GM12872 (cell line): ENCODE measurements around the gene TP53RK.

ENCODE experiments used
- TF ChIP-seq, protein P1 (sequence below): IDR thresholded peaks from 3 replicates; pipeline ENCODE4 v1.5.1; 2011; ENCODE audit warnings: low read depth, mild to moderate bottlenecking, low read length, moderate library complexity; ENCODE audit not compliant: insufficient read depth

TP53RK gene

DNA sequence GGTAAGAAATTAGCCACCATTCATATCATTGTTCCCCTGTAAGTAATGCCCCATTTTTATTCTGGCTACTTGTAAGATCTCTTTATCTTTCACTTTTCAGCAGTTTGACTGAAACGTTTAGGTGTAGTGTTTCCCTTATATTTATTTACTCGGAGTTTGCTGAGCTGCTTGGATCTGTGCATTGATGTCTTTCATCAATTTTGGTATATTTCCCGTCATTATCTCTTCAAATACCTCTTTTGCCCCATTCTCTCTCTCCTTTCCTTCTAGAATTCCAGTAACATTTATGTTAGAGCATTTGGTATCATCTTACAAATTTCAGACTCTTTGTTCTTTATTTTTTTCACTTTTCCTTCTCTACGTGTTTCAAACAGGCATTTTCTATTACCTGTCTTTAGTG is 28.8 kb downstream of the TP53RK start:
- TF ChIP-seq, protein P1, sequence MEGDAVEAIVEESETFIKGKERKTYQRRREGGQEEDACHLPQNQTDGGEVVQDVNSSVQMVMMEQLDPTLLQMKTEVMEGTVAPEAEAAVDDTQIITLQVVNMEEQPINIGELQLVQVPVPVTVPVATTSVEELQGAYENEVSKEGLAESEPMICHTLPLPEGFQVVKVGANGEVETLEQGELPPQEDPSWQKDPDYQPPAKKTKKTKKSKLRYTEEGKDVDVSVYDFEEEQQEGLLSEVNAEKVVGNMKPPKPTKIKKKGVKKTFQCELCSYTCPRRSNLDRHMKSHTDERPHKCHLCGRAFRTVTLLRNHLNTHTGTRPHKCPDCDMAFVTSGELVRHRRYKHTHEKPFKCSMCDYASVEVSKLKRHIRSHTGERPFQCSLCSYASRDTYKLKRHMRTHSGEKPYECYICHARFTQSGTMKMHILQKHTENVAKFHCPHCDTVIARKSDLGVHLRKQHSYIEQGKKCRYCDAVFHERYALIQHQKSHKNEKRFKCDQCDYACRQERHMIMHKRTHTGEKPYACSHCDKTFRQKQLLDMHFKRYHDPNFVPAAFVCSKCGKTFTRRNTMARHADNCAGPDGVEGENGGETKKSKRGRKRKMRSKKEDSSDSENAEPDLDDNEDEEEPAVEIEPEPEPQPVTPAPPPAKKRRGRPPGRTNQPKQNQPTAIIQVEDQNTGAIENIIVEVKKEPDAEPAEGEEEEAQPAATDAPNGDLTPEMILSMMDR = no peak

DNA sequence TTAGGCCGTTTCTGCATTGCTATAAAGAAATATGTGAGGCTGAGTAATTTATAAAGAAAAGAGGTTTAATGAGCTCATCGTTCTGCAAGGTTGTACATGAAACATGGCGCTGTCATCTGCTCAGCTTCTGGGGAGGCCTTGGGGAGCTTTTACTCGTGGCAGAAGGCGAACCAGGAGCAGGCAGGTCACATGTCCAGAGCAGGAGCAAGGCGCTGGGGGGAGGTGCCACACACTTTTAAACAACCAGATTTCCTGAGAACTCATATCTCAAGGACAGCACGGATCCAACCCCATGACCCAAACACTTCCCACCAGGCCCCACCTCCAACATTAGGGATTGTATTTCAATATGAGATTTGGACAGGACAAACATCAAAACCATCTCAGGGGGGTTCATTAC is 31.6 kb downstream of the TP53RK start:
- TF ChIP-seq, protein P1 = no peak

DNA sequence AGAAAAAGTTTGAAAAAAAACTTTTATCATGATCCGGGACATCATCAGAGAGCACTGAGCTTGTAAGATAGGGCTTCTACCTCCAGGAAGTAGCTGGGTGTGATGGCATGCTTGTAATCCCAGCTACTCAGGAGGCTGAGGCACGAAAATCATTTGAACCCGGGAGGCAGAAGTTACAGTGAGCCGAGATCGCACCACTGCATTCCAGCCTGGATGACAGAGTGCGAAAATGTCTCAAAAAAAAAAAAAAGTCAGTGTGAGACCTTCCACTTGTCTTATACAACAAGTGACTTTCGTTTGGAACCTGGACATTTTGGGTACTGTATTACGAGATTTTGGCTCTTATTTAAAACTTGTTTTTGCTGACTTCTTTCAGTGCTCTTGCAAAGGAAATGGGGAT is 32.1 kb downstream of the TP53RK start:
- TF ChIP-seq, protein P1 = no peak

DNA sequence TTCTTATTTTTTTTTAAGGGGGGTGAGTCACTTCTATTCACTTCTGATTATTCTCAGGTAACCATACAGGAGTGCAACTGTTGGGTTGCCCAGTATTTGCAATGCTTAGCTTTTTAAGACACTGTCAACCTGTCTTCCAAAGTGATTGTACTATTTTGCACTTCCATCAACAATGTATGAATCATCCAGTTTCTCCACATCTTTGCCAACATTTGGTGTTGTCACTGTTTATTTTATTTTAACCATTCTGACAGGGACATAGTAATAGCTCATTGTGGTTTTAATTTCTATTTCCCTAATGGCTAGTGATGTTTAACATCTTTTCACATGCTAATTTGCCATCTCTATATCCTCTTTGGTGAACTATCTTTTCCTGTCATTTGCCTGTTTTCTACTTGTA is 36.5 kb downstream of the TP53RK start:
- TF ChIP-seq, protein P1 = no peak

DNA sequence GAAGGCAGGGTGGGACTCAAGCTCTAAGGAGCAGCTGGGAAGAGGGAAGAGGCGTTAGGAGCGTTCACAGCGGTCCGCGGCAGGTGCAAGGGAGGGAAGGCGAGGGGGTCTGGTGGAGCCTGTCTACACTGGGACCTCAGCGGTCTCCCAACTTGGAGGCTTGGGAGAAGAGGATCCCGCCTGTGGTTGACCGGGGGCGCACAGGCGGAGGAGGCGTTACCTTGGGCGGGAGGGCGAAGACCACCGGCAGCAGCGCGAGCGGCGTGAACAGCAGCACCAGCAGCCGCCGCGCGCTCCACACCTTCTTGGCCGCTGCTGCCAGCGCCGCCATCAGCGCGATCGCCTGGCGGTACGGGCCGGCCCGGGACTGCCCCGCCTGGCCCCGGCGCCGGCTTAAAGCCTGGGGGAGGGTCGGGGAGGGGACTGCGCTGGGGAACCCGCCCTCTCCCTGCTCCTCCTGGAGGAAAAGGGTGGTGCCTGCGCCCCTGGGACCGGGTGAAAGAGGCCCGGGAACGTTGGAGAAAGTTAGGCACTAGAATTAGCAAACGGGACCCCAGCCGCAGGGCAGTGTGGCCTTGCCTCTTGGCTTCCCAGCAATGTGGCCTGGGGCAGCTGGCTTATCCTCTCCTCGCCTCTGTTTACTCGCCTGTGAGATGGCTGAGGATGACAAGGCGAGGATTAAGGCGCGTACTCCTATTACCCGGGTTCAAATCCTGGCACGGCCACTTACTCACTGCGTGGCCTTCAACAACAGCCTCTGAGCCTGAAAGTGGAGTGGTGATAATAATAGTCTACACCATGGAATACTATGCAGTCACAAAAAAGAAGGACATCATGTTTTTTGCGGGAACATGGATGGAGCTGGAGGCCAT is 37.9 kb downstream of the TP53RK start, which contains the start of gene SLC13A3:
SLC13A3 (minus strand) TSS at position 369 of the 872 bp plus-strand sequence; CDS start at position 331, 38 bp downstream.
- TF ChIP-seq, protein P1 = no peak

DNA sequence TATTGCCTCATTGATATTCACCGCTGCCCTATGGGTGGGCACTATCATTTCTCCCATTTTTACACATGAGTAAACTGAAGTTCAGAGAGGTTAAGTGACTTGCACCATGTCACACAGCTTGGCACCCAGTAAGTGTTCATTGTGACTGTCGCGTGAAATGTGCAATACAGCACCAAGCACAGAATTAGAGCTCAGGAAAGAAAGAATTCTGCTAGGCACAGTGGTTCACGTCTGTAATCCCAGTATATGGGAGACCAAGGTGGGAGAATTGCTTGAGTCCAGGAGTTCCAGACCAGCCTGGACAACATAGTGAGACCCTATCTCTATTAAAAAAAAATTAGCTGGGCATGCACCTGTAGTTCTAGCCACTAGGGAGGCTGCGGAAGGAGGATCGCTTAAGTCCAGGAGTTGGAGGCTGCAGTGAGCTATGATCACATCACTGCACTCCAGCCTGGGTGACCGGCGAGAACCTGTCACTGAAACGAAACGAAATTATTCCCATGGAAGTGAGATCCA is 38.6 kb downstream of the TP53RK start:
- TF ChIP-seq, protein P1 = no peak

DNA sequence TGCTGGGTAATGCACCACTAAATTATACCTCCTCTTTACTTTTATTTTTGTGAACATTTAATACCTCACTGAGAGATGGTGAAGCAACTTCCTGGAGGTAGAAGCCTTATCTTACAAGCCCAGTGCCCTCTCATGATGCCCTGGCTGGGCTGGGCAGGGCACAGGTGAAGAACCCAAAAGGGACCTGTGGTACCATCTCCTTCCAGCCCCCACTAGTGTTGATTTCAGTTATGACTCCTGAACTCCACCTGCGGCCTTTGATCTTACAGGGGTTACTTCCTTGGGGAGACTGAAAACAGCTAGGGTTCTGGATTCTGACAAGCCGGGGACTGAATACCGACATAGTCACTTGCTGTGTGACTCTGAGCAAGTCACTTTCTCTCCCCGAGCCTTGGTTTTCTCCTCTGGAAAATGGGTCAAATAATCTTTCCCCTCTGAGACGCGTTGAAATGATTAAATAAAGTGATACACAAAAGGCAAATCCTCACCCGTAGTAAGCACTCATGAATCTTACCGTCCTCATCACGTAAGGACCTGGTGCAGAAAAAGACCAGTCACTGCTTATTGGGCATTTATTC is 39.2 kb downstream of the TP53RK start:
- TF ChIP-seq, protein P1 = no peak
